GM18502 (cell line): ENCODE data around the gene CDHR1.
"Not testable (repeated sequence)": the region's sequence is repeated elsewhere in the genome, so short reads cannot be mapped to it uniquely, and the experiment has no call there.

ENCODE experiments used
- ATAC-seq: cut with Tn5 transposase; IDR thresholded peaks from one replicate; pipeline ENCODE4 v1.9.1; 2021; ENCODE audit warnings: mild to moderate bottlenecking; ENCODE audit not compliant: unreplicated experiment, poor library complexity

Gene CDHR1

DNA sequence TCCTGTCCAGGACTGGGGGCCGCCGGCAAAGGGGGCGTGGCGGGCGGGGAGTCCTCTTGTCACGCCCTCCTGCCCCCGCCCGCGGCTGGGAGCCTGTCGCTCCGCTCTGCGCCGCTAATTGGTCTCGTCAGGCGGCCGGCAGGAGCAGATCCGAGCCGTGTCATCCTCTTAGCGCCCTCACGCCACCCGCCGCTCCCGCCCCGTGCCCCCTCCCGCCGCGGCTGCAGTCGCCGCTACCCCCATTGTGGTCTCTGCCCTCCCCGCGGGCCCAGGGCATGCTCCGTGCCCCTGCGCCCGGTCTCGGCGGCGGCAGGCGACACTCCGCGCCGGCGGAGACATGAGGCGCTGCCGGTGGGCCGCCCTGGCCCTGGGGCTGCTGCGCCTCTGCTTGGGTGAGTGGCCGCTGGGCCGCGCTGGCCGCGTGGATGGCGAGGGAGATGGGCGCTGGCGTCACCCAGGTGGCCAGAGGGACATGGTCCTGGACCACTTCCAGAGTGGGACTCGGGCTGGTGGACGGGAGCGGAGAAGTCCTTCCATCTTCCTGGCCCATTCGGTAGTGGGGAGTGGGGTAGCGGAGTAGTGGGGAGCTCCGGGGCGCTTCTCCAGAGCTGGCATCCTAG, at the start of gene CDHR1:
TSS of gene CDHR1 (plus strand) at position 114 of the 620 bp plus-strand sequence. CDS start at position 338, 224 bp downstream.
- ATAC-seq, result peak; percentile 86

DNA sequence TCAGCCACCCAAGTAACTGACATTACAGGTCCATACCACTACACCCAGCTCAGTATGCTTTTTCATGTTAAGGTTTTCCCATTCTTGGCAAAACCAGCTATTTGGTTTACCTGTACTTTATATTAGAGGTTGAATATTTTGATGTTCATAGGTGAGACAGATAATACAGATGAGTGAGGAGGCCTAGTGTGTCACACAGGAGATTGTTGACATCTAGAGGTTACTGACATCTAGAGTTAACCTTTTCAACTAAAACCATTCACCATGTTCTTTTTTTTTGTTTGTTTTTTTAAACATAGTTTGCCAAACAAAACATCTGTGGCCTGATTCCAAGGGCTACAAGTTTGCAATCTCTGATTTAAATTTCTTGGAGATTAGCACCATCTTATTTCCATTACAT, 47.0 kb upstream of the CDHR1 start:
- no peak for ATAC-seq

DNA sequence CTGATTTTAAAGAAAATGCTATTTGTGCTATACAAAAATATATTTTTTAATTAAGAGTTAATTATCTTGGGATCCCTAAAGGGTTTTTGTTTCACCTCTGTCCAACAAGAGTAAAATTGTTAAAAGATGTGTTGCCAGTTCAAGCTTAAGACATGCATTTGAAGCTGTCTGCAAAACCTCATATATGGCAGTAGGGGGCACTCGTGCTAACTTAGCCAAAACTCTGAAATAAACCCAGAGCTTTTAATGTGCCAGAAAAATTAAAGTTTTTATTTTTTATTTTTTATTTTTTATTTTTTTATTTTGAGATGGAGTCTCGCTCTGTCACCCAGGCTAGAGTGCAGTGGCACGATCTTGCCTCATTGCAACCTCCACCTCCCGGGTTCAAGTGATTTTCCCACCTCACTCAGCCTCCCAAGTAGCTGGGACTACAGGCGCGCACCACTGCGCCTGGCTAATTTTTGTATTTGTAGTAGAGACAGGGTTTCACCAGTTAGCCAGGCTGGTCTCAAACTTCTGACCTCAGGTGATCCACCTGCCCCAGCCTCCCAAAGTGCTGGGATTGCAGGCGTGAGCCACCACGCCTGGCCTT, 46.2 kb upstream of the CDHR1 start:
- peak; percentile 66 for ATAC-seq

DNA sequence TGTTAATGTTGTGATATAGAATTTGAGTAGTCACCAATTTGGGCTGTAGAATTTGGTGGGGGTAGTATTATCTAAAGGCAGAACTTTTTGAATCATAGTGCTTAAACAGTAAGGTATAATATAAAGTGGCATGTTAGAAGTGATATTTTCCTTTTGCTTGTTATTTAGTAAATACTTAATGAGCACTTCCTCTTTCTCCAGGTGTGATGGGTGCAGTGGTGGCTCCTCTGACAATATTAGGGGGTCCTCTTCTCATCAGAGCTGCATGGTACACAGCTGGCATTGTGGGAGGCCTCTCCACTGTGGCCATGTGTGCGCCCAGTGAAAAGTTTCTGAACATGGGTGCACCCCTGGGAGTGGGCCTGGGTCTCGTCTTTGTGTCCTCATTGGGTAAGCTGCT, 44.5 kb upstream of the CDHR1 start:
- ATAC-seq, result no peak

DNA sequence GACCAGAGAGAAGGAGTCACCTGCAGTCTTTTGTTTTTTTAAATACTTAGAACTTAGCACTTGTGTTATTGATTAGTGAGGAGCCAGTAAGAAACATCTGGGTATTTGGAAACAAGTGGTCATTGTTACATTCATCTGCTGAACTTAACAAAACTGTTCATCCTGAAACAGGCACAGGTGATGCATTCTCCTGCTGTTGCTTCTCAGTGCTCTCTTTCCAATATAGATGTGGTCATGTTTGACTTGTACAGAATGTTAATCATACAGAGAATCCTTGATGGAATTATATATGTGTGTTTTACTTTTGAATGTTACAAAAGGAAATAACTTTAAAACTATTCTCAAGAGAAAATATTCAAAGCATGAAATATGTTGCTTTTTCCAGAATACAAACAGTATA, 41.6 kb upstream of the CDHR1 start:
- ATAC-seq, result no peak

DNA sequence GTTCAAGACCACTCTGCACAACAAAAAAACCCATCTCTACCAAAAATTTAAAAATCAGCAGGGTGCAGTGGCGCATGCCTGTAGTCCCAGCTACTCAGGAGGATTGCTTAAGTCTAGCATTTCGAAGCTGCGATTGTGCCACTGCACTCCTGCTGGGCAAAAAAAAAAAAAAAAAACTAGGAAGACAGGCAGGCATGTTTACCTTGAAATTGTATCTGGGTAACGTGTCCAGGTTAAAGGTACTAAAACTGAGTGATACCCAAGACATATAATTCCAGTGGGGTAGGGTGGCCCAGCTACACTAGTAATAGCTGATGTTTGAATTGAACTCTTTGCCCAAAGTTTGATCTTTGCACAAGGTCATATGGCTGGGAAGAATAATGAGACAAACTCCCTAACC, 38.8 kb upstream of the CDHR1 start:
- ATAC-seq, result no peak

DNA sequence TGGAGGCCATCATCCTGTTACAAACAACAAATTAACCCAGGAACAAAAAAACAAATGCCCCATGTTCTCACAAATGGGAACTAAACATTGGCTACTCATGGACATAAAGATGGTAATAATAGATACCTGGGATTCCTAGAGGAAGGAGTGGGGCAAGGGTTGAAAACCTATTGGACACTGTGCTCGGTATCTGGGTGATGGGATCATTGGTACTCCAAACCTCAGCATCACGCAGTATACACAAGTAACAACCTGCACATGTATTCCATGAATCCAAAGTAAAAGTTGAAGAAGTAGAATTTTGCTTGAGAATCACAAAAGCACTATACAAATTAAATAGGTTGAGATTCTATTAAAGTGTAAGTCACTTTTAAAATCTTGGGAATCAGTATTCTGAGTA, 38.3 kb upstream of the CDHR1 start:
- ATAC-seq, result no peak

DNA sequence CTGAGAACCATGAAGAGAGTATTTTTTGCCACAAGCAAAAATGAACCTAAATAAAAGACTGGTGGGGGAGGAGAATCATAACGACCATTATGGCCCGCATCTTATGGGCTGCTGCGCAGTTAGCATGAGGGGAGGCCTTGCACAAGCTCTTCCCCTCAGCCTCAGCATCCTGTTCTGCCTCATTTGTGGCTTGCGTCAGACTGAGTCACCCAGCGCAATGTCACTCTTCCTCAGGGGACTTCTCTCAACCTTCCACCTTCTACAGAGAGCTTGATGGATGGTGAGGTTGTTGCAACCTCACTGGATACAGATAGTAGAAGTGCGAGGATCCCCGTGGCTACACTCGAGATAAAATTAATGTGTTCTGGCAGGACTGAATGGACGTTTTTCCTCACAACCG, 37.6 kb upstream of the CDHR1 start:
- ATAC-seq, result no peak

DNA sequence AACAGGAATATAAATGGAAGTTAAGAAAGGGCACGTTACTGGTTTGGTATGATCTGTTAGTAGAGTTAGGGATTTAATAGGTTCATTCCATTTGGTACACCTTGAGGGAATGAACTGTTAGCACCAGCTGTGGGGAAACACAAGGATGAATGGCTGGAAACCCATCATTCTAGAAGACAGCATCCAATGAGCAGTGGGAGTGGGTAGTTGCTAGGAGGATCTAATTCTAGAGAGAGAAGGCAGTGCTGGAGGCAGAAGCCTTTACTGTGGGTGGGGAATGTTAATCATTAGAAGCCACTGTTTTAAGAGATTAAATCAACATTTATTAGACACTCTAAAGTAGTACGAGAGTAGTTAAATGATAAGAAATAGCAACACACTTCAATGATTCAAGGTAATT, 36.3 kb upstream of the CDHR1 start:
- no peak for ATAC-seq

DNA sequence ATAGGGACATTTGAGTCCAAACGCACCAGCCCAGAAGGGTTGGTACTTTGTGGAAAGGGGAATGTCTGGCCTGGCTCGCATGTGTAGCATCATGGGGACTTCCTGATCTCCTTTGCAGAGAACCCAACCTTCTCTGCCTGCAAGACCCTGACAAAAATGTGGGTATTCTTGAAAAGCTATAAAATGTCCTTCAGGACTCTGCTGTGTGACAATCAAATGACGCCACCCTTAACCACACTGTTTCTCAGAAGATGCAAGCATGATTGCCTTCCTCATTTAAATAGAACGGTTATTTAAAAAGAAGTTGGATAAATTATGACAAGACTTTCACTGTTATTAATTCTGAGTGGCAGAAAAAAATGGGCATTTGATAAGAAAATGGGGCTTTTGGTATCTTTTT, 35.8 kb upstream of the CDHR1 start:
- ATAC-seq, result no peak

DNA sequence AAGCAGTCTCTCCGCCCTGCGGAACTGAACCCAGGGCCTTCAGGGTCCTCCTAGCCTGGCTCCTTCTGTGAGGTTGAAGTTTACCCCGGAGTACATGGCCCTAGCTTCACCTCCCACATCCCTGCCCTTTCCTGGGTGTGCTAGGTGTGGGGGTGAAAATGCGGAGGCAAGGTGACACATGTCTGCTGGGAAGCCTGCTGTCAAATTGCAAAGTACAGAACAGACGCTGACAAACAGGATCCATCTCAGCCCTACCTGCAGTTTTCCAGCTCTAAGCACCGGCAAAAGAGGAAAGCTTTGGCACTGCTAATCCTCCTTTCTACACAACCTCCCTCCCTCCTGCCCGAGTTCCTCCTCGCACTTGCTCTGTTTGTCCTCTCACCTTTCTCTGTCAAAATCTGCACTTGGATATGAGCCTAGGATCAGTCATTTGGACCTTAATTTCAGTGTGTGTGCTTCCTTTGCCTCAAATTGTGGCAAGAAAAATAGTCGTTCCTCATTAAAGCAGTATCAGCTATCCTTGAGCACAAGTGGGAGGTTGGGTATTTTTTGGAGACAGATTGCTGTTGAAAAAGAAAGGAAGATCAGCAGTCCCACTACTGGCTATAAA, 35.2 kb upstream of the CDHR1 start:
- no peak for ATAC-seq

DNA sequence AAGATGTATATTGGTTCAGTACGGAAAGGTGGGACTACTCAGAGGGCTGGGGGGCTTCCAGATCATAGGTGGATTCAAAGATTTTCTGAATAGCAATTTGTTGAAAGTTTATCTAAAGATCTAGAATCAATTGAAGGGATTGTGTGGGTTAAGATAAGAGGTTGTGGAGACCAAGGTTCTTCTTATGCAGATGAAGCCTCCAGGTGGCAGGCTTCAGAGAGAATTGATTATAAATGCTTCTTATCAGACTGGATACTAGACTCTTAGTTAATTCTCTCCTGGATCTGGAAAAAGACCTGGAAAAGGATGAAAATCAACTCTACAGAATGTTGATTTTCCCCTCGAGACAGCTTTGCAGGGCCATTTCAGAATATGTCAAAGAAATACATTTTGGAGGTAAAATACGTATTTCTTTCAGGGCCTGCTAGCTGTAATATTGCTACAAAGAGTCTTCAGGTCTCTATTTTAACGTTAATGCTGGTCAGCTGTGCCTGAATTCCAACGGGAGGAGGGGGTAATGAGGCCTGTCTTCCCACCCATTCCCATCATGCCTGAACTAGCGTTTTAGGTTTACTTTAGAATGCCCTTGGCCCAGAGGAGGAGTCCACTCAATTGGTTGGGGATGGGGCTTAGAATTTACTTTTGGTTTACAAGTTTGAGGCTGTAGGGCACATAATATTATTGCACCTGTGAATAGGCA, 33.5 kb upstream of the CDHR1 start:
- no peak for ATAC-seq

DNA sequence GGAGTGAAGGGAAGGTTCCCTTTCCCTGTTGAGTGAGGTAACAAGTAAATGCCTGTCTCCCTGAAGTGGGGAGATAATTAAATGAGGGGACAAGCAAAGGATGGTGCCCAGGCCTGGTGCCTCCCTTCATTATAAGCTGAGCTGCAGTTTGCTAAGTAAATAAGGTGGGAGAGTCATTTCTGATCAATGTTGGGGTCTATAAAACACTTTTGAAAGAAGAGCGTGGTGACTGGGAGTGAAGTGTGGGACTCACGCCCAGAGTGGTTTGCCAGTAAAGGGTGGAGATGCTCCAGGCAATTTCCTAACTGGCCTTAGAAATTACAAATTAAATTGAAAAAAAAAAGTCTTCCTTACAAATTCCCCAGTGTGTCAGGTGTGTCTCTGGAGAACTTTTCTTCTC, 30.3 kb upstream of the CDHR1 start:
- no peak for ATAC-seq

DNA sequence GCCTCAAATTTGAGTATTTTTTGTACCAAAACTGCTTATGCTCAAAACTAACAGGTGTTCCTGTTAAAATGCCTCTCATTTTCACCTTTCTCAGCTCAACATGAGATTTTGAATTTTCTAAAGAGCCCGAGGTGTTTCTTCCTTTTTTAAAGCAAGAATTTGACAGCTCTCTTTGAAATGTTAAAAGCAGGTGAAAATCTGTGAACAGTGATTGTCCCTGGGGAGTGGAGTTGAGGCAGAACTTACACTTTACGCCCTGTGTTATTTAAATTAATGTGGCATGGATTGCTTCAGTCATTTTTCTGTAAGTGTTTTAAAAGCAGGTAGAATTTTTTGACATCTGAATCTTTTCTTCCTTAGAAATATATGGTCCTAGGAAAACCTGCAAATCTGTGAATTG, 29.9 kb upstream of the CDHR1 start:
- no peak for ATAC-seq

DNA sequence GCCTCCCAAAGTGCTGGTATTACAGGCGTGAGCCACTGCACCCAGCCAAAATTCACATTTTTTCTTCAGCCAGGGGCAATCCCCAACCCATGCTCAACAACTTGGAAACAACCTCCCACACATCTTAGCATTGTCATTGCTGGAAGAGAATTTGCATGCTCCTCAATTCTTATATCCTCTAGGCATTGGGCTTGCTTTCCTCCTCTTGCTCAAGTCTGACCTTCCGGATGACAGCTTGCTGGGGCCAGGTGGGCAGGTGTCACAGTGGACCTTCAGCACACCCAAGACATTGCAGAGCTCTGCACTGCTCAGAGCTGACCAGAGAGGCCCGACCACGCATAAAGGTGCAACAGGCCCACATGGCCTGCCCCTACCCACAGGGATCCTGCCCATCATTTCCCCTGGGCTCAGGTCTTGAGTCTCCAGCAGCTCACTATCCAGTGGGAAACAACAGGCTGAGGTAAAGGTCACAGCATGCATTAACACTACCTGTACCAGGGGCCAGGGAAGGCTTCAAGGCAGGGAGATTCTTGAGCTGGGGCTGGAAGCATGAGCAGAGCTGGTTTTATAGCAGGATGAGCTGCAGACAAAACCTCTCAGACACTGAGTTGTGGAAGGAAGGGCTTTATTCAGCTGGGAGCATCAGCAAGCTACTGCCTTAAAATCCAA, 27.6 kb upstream of the CDHR1 start:
- peak; percentile 67 for ATAC-seq

DNA sequence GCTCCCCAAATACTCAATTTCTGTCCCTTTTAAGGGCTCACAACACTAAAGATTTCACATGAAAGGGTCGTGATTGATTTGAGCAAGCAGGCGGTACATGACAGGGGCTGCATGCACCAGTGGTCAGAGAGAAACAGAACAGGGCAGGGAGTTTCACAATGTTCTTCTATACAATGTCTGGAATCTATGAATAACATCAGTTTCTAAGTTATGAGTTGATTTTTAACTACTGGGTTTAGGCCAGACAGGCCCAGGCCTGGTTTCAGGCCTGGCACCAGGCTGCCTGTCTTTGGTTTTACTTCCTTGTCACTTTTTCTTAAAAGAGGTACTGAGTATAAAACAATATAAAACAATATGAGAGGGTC, 27.1 kb upstream of the CDHR1 start:
- ATAC-seq, result peak; percentile 15

DNA sequence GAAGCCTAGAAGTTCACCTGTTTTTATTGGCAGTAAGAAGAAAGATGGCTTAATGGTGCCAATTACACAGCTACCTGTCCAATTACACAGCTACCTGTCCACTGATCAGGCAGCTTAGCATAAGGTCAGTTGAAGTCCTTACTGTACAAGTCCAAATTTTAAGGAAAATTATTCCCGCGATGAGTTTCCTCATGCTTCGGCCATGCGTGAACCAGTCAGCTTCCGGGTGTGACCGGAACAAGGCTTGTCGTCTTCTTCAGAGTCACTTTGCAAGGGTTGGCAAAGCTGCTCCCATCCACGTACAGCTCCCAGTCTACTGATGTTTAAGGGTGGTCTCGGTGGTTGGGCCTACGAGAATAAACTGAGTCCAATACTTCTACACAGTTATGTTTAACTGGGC, 26.0 kb upstream of the CDHR1 start:
- not testable (repeated sequence) for ATAC-seq

DNA sequence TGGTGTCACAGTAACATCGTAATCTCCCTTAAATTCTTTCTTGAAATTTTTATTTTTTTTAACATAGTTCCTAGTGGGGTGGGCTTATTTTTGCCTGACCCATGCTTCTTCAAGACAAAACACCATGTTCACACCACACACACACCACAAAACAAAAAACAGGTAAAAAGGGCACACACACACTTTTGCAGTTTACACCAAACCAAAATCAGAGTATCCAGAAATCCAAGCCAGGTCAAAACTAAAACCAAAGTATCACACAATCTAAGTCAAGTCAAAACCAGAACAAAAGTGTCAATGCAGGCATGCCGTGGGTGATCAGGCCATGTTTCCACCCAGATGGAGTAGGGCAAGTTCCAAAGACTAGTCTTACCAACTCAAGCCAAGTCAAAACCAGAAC, 23.1 kb upstream of the CDHR1 start:
- not testable (repeated sequence) for ATAC-seq

DNA sequence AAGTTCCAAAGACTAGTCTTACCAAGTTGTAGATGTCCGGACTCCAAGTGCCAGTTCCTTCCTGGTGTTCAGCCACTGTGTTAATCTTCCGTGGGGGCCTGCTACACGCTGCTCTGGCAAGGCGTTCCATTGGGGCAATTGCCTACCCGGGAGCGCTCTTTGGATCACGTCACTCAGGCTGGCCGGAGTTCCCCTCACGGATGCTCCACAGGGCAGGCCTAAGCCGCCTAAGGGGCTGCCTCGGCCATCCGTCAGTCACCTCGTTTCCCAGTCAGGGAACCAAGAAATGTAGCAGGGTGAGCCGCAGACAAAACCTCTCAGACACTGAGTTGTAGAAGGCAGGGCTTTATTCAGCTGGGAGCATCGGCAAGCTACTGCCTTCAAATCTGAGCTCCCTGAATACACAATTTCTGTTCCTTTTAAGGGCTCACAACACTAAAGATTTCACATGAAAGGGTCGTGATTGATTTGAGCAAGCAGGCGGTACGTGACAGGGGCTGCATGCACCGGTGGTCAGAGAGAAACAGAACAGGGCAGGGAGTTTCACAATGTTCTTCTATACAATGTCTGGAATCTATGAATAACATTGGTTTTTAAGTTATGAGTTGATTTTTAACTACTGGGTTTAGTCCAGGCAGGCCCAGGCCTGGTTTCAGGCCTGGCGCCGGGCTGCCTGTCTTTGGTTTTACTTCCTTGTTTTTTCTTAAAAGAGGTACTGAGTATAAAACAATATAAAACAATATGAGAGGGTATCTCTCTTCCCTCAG, 22.5 kb upstream of the CDHR1 start:
- peak; percentile 33 for ATAC-seq
